ENCODE results near the gene POU6F2.

The POU6F2 gene

GRCh38 chr7:39417642-39418041 lies 439.9 kb downstream of the POU6F2 start:
- H3K27ac ChIP-seq, result no peak overlapping the region
- TF ChIP-seq, protein P1, sequence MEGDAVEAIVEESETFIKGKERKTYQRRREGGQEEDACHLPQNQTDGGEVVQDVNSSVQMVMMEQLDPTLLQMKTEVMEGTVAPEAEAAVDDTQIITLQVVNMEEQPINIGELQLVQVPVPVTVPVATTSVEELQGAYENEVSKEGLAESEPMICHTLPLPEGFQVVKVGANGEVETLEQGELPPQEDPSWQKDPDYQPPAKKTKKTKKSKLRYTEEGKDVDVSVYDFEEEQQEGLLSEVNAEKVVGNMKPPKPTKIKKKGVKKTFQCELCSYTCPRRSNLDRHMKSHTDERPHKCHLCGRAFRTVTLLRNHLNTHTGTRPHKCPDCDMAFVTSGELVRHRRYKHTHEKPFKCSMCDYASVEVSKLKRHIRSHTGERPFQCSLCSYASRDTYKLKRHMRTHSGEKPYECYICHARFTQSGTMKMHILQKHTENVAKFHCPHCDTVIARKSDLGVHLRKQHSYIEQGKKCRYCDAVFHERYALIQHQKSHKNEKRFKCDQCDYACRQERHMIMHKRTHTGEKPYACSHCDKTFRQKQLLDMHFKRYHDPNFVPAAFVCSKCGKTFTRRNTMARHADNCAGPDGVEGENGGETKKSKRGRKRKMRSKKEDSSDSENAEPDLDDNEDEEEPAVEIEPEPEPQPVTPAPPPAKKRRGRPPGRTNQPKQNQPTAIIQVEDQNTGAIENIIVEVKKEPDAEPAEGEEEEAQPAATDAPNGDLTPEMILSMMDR (conservative IDR thresholded peaks at IDR 0.05), result peak; percentile 72

GRCh38 chr7:39421251-39421650 lies 443.5 kb downstream of the POU6F2 start:
- no peak overlapping the region for H3K27ac ChIP-seq
- TF ChIP-seq, protein P1 (conservative IDR thresholded peaks at IDR 0.05), result no peak

DNA sequence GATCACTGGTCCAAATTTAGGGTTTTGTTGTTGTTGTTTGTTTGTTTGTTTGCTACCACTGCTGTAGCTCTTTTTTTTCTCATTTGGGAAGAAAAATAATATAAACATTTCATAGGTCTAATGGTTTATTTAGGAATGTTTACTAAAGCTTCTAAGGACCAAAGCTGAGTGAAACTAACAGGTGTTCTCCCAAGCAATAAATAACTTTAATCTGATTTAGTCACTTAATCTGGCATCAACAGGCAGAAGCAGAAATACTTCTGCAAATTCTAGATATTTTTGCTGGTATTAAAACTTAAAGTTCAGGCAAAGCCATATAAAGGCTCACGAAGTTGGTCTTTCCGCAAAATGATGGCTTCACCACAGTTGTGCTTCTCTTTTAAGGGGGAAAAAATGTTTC lies 444.0 kb downstream of the POU6F2 start:
- H3K27ac ChIP-seq, result no peak overlapping the region
- TF ChIP-seq, protein P1 (conservative IDR thresholded peaks at IDR 0.05), result no peak

DNA sequence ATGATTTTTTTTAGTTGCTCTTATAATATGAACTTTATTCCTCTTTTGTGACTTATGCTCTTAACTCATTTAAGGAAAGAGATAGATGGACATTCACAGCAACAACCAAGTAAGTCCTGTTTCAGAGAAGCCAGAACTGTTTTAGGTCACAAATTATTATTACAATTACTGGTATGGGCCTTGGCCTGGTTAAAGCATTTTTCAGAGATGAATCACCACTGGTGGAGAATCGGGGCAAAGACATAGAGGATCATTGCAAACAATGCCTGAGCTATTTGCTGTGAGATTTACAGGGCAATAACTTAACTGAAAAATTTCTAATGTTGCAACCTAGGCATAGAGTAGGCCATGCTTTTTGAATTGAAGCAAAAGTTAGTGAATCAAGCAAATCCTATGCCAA lies 450.5 kb downstream of the POU6F2 start:
- TF ChIP-seq, protein P1 (conservative IDR thresholded peaks at IDR 0.05), result no peak
- H3K27ac ChIP-seq, result no peak overlapping the region

DNA sequence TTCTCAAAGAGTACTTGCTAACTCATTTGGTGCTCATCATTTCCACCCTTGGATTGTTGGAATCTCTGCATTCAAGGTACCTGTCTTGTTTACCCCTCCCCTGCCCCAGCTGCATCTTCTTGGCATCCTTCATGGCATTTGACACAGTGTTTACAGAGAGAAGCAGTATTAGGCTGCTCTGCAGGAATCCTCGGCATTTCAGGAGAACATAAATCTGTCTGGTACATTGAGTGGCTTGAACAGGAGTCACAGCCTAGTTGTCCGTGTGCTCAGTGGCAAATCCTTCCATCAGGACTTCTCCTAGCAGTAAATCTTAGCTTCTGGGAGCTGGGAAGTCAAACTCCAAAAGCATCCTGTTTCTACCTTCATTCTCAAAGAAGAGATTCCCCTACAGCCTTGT lies 451.7 kb downstream of the POU6F2 start:
- TF ChIP-seq, protein P1 (conservative IDR thresholded peaks at IDR 0.05), result no peak
- H3K27ac ChIP-seq, result no peak overlapping the region

DNA sequence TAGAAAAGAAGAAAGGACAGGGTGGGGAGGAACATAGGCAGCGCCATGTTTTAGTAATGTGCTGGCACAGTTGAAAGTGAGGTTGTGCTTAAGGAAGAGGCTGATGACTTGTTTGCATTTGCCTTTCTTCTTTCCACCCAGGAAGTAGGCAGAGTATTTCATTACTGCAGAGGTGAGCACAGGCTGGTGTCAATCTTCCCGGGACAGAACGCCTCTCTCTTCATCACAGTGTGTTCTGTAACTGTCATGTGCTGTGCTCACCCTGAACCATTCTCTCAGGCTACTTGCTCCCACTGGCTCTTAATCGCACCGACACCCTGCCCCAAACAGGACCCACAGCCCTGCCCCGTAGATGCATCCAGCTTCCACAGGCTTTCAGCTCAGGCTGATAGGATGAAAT lies 452.7 kb downstream of the POU6F2 start:
- H3K27ac ChIP-seq, result no peak overlapping the region
- TF ChIP-seq, protein P1 (conservative IDR thresholded peaks at IDR 0.05), result no peak

GRCh38 chr7:39430909-39431641 lies 453.4 kb downstream of the POU6F2 start:
- TF ChIP-seq, protein P1 (conservative IDR thresholded peaks at IDR 0.05), result no peak
- no peak overlapping the region for H3K27ac ChIP-seq

Data from VCaP (cell line).